SU-DHL-6 (cell line): ENCODE results near the gene SPRR2A.
"Not testable (repeated sequence)": the region's sequence is repeated elsewhere in the genome, so short reads cannot be mapped to it uniquely, and the experiment has no call there.

Experiments used
- H2AFZ ChIP-seq: fragments of 200-600 bp; sonication (generic); 2 replicates; pipeline ENCODE4 v1.6.1; 2014; ENCODE audit warnings: low read depth, mild to moderate bottlenecking, moderate library complexity, mixed read lengths, antibody characterized with exemption, low read length; ENCODE audit not compliant: severe bottlenecking
- H3F3A ChIP-seq: fragments of 200-600 bp; shearing (Covaris generic); 2 replicates; pipeline ENCODE4 v1.6.0; 2016; ENCODE audit warnings: antibody characterized with exemption, mild to moderate bottlenecking; ENCODE audit not compliant: insufficient read depth
- H3K27ac ChIP-seq: fragments of 200-600 bp; sonication (generic); 2 replicates; pipeline ENCODE4 v1.5.1; 2016; ENCODE audit warnings: low read depth, mild to moderate bottlenecking, low read length, moderate library complexity, mixed read lengths
- H3K27me3 ChIP-seq: fragments of 200-600 bp; sonication (generic), shearing (Covaris generic); 2 replicates; pipeline ENCODE4 v1.6.0; 2014; ENCODE audit warnings: mild to moderate bottlenecking, low read length
- H3K36me3 ChIP-seq: fragments of 200-600 bp; sonication (generic); 2 replicates; pipeline ENCODE4 v1.6.1; 2014; ENCODE audit warnings: mild to moderate bottlenecking, low read length, mixed read lengths
- H3K4me2 ChIP-seq: fragments of 300-600, 200-600 bp; shearing (Covaris generic), sonication (generic); 2 replicates; pipeline ENCODE4 v1.6.0; 2014; ENCODE audit warnings: low read length, low read depth, mild to moderate bottlenecking; ENCODE audit not compliant: poor library complexity, severe bottlenecking
- H3K4me3 ChIP-seq: fragments of 200-600 bp; sonication (generic); 2 replicates; pipeline ENCODE4 v1.5.1; 2014; ENCODE audit warnings: antibody characterized with exemption, low read length, mild to moderate bottlenecking, mixed read lengths; ENCODE audit not compliant: insufficient read depth, poor library complexity, severe bottlenecking
- H3K79me2 ChIP-seq: fragments of 200-600 bp; sonication (generic); 2 replicates; pipeline ENCODE4 v1.6.1; 2014; ENCODE audit warnings: mild to moderate bottlenecking, low read length, moderate library complexity; ENCODE audit not compliant: insufficient read depth
- H3K9ac ChIP-seq: fragments of 200-600 bp; sonication (generic); 2 replicates; pipeline ENCODE4 v1.7.0; 2014; ENCODE audit warnings: mild to moderate bottlenecking, low read length
- H3K9me2 ChIP-seq: fragments of 200-600 bp; sonication (generic); replicated peaks from 2 replicates; pipeline ENCODE4 v1.6.1; 2014; ENCODE audit warnings: low read length; ENCODE audit not compliant: insufficient read depth
- H3K9me3 ChIP-seq: fragments of 200-600 bp; sonication (generic); 2 replicates; pipeline ENCODE4 v1.6.1; 2014; ENCODE audit warnings: low read length, mixed read lengths; ENCODE audit not compliant: insufficient read depth
- H4K20me1 ChIP-seq: fragments of 200-600 bp; sonication (generic); 2 replicates; pipeline ENCODE4 v1.6.1; 2014; ENCODE audit warnings: low read depth, mild to moderate bottlenecking, antibody characterized with exemption, low read length, moderate library complexity, mixed read lengths
- EZH2phosphoT487 ChIP-seq: fragments of 200-600 bp; sonication (generic), shearing (Covaris generic); conservative IDR thresholded peaks from 2 replicates; pipeline ENCODE4 v1.6.1; 2018; ENCODE audit warnings: mild to moderate bottlenecking, antibody characterized with exemption, low read length, moderate library complexity, mixed read lengths
- TF ChIP-seq, protein P1 (sequence below): fragments of 200-600 bp; sonication (generic); IDR thresholded peaks from one replicate; pipeline ENCODE4 v1.5.1; 2017; ENCODE audit warnings: antibody characterized with exemption, mild to moderate bottlenecking, low read length, moderate library complexity; ENCODE audit not compliant: insufficient read depth, poor library complexity, severe bottlenecking

Gene SPRR2A

GRCh38 chr1:153058826-153059784 lies 1.8 kb upstream of the SPRR2A start:
- Histone ChIP-seq H4K20me1 (no peaks in the 10 kb centered on the region; the same call in 1 of the 2 replicates), H2AFZ (no peak overlapping the region), H3K4me3 (no peak overlapping the region), H3K9me2 (no peaks in the 10 kb centered on the region; the same call in 1 of the 2 replicates), H3K79me2 (no peaks in the 10 kb centered on the region), H3K4me2 (no peak overlapping the region), H3K27me3 (no peaks in the 10 kb centered on the region), H3F3A (no peaks in the 10 kb centered on the region), H3K9ac (no peak overlapping the region), H3K36me3 (no peaks in the 10 kb centered on the region), H3K27ac (no peak overlapping the region), H3K9me3 (no peaks in the 10 kb centered on the region)
- no peak for TF ChIP-seq EZH2phosphoT487
- TF ChIP-seq, protein P1, sequence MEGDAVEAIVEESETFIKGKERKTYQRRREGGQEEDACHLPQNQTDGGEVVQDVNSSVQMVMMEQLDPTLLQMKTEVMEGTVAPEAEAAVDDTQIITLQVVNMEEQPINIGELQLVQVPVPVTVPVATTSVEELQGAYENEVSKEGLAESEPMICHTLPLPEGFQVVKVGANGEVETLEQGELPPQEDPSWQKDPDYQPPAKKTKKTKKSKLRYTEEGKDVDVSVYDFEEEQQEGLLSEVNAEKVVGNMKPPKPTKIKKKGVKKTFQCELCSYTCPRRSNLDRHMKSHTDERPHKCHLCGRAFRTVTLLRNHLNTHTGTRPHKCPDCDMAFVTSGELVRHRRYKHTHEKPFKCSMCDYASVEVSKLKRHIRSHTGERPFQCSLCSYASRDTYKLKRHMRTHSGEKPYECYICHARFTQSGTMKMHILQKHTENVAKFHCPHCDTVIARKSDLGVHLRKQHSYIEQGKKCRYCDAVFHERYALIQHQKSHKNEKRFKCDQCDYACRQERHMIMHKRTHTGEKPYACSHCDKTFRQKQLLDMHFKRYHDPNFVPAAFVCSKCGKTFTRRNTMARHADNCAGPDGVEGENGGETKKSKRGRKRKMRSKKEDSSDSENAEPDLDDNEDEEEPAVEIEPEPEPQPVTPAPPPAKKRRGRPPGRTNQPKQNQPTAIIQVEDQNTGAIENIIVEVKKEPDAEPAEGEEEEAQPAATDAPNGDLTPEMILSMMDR: no peak

- Histone ChIP-seq H3K4me3 (no peak overlapping the region), H3K36me3 (no peaks in the 10 kb centered on the region), H3K9me2 (no peaks in the 10 kb centered on the region; the same call in 1 of the 2 replicates), H3K4me2 (no peak overlapping the region), H3K9ac (no peak overlapping the region), H3K79me2 (no peaks in the 10 kb centered on the region), H3K27me3 (no peaks in the 10 kb centered on the region), H2AFZ (no peak overlapping the region), H3K9me3 (no peaks in the 10 kb centered on the region), H3K27ac (no peak overlapping the region), H4K20me1 (no peaks in the 10 kb centered on the region), H3F3A (no peaks in the 10 kb centered on the region)
- no peak for TF ChIP-seq EZH2phosphoT487
- TF ChIP-seq, protein P1: no peak
Measured at GRCh38 chr1:153058154-153058553, 842 bp upstream of the SPRR2A start.

DNA sequence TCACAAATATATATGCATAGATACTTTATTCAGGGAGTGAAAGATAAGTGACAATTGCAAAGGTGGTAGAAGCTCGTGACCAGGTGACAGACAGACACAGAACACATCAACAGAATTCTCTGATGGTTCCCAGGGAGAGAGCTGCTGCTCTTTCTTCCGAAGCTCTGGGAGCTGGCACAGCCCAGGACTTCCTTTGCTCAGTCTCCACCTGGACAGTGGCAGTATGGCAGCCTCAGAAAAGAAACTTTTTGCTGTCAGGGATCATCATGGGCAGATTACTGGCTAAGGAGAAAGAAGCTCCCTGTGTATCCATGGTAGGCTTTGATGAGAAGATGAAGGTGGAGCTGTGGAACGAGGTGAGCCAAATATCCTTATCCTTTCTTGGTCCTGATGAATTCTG lies 1.2 kb downstream of the SPRR2A start:
- H3K9ac ChIP-seq, H3K36me3 ChIP-seq, H3K27ac ChIP-seq, H3K79me2 ChIP-seq, H3K4me3 ChIP-seq, H4K20me1 ChIP-seq, H2AFZ ChIP-seq, H3K27me3 ChIP-seq, H3K9me2 ChIP-seq, H3F3A ChIP-seq, H3K4me2 ChIP-seq, H3K9me3 ChIP-seq: not testable (repeated sequence)

- Histone ChIP-seq H3K9me3 (no peaks in the 10 kb centered on the region), H3F3A (no peaks in the 10 kb centered on the region), H3K27me3 (no peaks in the 10 kb centered on the region), H3K9ac (no peak overlapping the region), H3K27ac (no peak overlapping the region), H3K4me3 (no peak overlapping the region), H2AFZ (no peak overlapping the region), H3K9me2 (no peaks in the 10 kb centered on the region), H3K4me2 (no peak overlapping the region), H4K20me1 (no peaks in the 10 kb centered on the region), H3K36me3 (no peaks in the 10 kb centered on the region), H3K79me2 (no peaks in the 10 kb centered on the region)
- TF ChIP-seq EZH2phosphoT487: no peak
- TF ChIP-seq, protein P1: no peak
Measured at GRCh38 chr1:153049211-153049610, 8.1 kb downstream of the SPRR2A start.
